Endodermal cell (in vitro differentiated cells): ENCODE measurements around the gene LSAMP. TPM values are rescaled to one million over a fixed set of nuclear protein-coding genes. Genes with fewer than 3 reads are reported as not detected.
A peak's percentile ranks its signal among the peaks of the same experiment; 100 is the strongest.

ENCODE experiments used
- DNase-seq: peaks from one replicate; pipeline ENCODE4 v3.0.0-alpha.2; 2017
- H3K27ac ChIP-seq: 2 replicates; pipeline ENCODE4 v1.5.1; 2013; ENCODE audit warnings: mild to moderate bottlenecking, low read depth, low read length, moderate library complexity
- H3K27me3 ChIP-seq: 2 replicates; pipeline ENCODE4 v1.6.1; 2013; ENCODE audit warnings: mild to moderate bottlenecking, low read length, moderate library complexity; ENCODE audit not compliant: insufficient read depth, control insufficient read depth, poor library complexity, severe bottlenecking
- H3K36me3 ChIP-seq: 2 replicates; pipeline ENCODE4 v1.7.0; 2013; ENCODE audit warnings: mild to moderate bottlenecking, low read length, moderate library complexity; ENCODE audit not compliant: control insufficient read depth, insufficient read depth
- H3K4me1 ChIP-seq: one replicate; pipeline ENCODE4 v1.7.0; 2013; ENCODE audit warnings: low read length; ENCODE audit not compliant: control insufficient read depth, insufficient read depth
- H3K4me3 ChIP-seq: 2 replicates; pipeline ENCODE4 v1.5.1; 2013; ENCODE audit warnings: mild to moderate bottlenecking, low read length, moderate library complexity
- H3K9ac ChIP-seq: 2 replicates; pipeline ENCODE4 v1.6.1; 2013; ENCODE audit warnings: mild to moderate bottlenecking, low read length, moderate library complexity; ENCODE audit not compliant: poor library complexity, severe bottlenecking; ENCODE audit errors: extremely low read depth
- H3K9me3 ChIP-seq: 2 replicates; pipeline ENCODE4 v1.6.1; 2013; ENCODE audit warnings: mild to moderate bottlenecking, low read length, moderate library complexity; ENCODE audit not compliant: control insufficient read depth
- H3K27ac Mint-ChIP-seq: 2 replicates; pipeline ENCODE4 v1.8.0; 2020; ENCODE audit warnings: mixed read lengths
- H3K27me3 Mint-ChIP-seq: 2 replicates; pipeline ENCODE4 v1.8.0; 2021; ENCODE audit warnings: mild to moderate bottlenecking, mixed read lengths; ENCODE audit not compliant: insufficient read depth
- H3K36me3 Mint-ChIP-seq: 2 replicates; pipeline ENCODE4 v1.8.0; 2020; ENCODE audit warnings: low read depth, mixed read lengths
- H3K4me1 Mint-ChIP-seq: 2 replicates; pipeline ENCODE4 v1.8.0; 2020; ENCODE audit warnings: mixed read lengths
- H3K4me3 Mint-ChIP-seq: 2 replicates; pipeline ENCODE4 v1.8.0; 2020; ENCODE audit warnings: mild to moderate bottlenecking, moderate library complexity, mixed read lengths
- H3K9me3 Mint-ChIP-seq: 2 replicates; pipeline ENCODE4 v1.8.0; 2020; ENCODE audit warnings: mild to moderate bottlenecking, mixed read lengths
- CTCF ChIP-seq: fragments of 200-600 bp; sonication (generic); conservative IDR thresholded peaks from 2 replicates; pipeline ENCODE4 v1.5.0; 2021; ENCODE audit warnings: antibody characterized with exemption, mild to moderate bottlenecking
- WGBS, 2 experiments: methylation state at CpG; one replicate each; pipeline versions ENCODE4 v1.1.5 to v1.1.7; 2013; ENCODE audit warnings: missing lambda C conversion rate in 2 of 2, mixed read lengths in 1 of 2; ENCODE audit not compliant: insufficient coverage in 1 of 2, insufficient read length in 1 of 2; 5-methylcytosine and 5-hydroxymethylcytosine counted together
- total RNA-seq, 2 donors: library from RNA; stranded (reverse); fragmentation: NEBNext Ultra II Directional in 1 of 2; extraction: Animal tissue kit (Norgen Biotek cat#: 25700) in 1 of 2; gene quantifications; 2 replicates in 1 of 2; 3 replicates in 1 of 2; pipeline ENCODE4 v1.2.1, GENCODE V29; 2021

LSAMP gene
- total RNA-seq, 2 donors from 2014 or later: 4.4 to 10.2 TPM

- Histone ChIP-seq H3K27ac (no peak overlapping the region), H3K4me3 (no peak overlapping the region), H3K9me3 (no peaks in the 10 kb centered on the region), H3K36me3 (no peaks in the 10 kb centered on the region), H3K27me3 (no peaks in the 10 kb centered on the region), H3K4me1 (no peaks in the 10 kb centered on the region), H3K9ac (no peak overlapping the region)
- H3K9me3 Mint-ChIP-seq: no peaks in the 10 kb centered on the region
- WGBS, 2 experiments: 80 to 86% methylated on average over 2 of the region's 2 CpGs
- H3K4me1 Mint-ChIP-seq: peaks cover 26% of the 10 kb centered on the region
- DNase-seq: no peak
- no peaks in the 10 kb centered on the region for H3K36me3 Mint-ChIP-seq
- TF ChIP-seq CTCF: no peak
- H3K27me3 Mint-ChIP-seq: no peaks in the 10 kb centered on the region
- no peak overlapping the region for H3K4me3 Mint-ChIP-seq
- no peak overlapping the region for H3K27ac Mint-ChIP-seq
Measured at GRCh38 chr3:115864911-115865310, 580.4 kb downstream of the LSAMP start.

- H3K9me3 ChIP-seq: no peaks in the 10 kb centered on the region
- peak overlapping the region; percentile 50 for H3K27ac ChIP-seq
- H3K4me3 ChIP-seq: no peak overlapping the region
- no peaks in the 10 kb centered on the region for H3K9me3 Mint-ChIP-seq
- peak; percentile 55 for DNase-seq
- no peaks in the 10 kb centered on the region for H3K27me3 ChIP-seq
- no peak overlapping the region for H3K4me3 Mint-ChIP-seq
- H3K4me1 ChIP-seq: no peaks in the 10 kb centered on the region
- no peaks in the 10 kb centered on the region for H3K36me3 ChIP-seq
- WGBS, 2 experiments: 58 to 64% methylated on average over 5 to 6 of the region's 6 CpGs
- peaks cover 35% of the 10 kb centered on the region for H3K4me1 Mint-ChIP-seq
- no peaks in the 10 kb centered on the region for H3K36me3 Mint-ChIP-seq
- no peak overlapping the region for H3K9ac ChIP-seq
- no peaks in the 10 kb centered on the region for H3K27me3 Mint-ChIP-seq
- no peak overlapping the region for H3K27ac Mint-ChIP-seq
- no peak for TF ChIP-seq CTCF
Measured at GRCh38 chr3:115862849-115863248, 582.4 kb downstream of the LSAMP start.

GRCh38 chr3:115862099-115862498, 583.2 kb downstream of the LSAMP start:
- DNase-seq: no peak
- Histone ChIP-seq H3K9ac (no peak overlapping the region), H3K4me1 (no peaks in the 10 kb centered on the region), H3K4me3 (no peak overlapping the region), H3K27me3 (no peaks in the 10 kb centered on the region), H3K36me3 (no peaks in the 10 kb centered on the region), H3K27ac (no peak overlapping the region), H3K9me3 (no peaks in the 10 kb centered on the region)
- 43% methylated on average over 1 of the region's 1 CpG; no CpG with 5 or more reads in 1 of the 2 experiments for WGBS, 2 experiments
- Mint-ChIP-seq H3K4me1 (peaks cover 31% of the 10 kb centered on the region), H3K27ac (no peak overlapping the region), H3K27me3 (no peaks in the 10 kb centered on the region), H3K36me3 (no peaks in the 10 kb centered on the region), H3K4me3 (no peak overlapping the region), H3K9me3 (no peaks in the 10 kb centered on the region)
- TF ChIP-seq CTCF: no peak
